AG09309 (cell line): Measurements from ENCODE around the gene MARK4.
"Not testable (repeated sequence)": the region's sequence is repeated elsewhere in the genome, so short reads cannot be mapped to it uniquely, and the experiment has no call there.

ENCODE experiments used
- DNase-seq: peaks from one replicate; pipeline ENCODE4 v3.0.0-alpha.2; 2010; ENCODE audit warnings: low read depth
- H3K4me3 ChIP-seq: 2 replicates; pipeline ENCODE4 v1.5.1; 2011; ENCODE audit warnings: mild to moderate bottlenecking, low read depth, low read length, moderate library complexity; ENCODE audit not compliant: control insufficient read depth
- TF ChIP-seq, protein P1 (sequence below): IDR thresholded peaks from 2 replicates; pipeline ENCODE4 v1.5.1; 2011; ENCODE audit warnings: mild to moderate bottlenecking, low read depth, low read length, inconsistent platforms; ENCODE audit not compliant: insufficient read depth, control insufficient read depth; ENCODE audit errors: missing control alignments

The MARK4 gene

DNA sequence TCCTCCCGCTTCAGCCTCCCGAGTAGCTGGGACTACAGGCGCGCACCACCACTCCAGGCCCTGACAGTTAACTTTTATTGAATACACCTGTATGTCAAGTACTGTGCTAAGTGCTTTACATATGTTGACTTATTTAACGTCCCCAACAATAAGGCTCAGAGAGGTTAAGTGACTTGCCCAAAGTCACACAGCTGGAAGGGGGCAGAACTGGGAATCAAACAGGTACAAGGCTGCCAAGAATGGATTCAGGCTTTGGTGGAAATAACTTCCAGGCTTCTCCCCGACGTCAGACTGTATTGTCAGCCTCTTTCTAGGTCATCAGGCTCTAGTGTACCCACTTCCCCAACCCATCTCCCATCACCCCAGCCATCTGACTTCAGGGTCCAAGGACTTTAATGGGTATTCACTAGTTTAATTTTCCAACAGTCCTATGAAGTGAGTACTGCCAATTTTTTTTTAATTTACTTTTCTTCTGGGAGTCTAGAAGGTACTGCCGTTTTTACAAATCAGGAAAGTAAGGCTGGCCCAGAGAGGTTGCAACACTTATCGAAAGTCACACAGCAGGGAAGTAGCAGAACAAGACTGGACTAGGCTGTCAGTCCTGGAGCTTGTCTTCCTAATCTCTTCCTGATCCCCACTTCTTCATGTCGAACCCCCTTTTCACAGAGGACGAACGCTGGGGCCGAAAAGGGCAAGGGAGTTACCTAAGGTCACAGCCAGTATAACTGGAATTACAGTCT, 76.5 kb downstream of the MARK4 start:
- no peak for DNase-seq
- TF ChIP-seq, protein P1, sequence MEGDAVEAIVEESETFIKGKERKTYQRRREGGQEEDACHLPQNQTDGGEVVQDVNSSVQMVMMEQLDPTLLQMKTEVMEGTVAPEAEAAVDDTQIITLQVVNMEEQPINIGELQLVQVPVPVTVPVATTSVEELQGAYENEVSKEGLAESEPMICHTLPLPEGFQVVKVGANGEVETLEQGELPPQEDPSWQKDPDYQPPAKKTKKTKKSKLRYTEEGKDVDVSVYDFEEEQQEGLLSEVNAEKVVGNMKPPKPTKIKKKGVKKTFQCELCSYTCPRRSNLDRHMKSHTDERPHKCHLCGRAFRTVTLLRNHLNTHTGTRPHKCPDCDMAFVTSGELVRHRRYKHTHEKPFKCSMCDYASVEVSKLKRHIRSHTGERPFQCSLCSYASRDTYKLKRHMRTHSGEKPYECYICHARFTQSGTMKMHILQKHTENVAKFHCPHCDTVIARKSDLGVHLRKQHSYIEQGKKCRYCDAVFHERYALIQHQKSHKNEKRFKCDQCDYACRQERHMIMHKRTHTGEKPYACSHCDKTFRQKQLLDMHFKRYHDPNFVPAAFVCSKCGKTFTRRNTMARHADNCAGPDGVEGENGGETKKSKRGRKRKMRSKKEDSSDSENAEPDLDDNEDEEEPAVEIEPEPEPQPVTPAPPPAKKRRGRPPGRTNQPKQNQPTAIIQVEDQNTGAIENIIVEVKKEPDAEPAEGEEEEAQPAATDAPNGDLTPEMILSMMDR = no peak
- H3K4me3 ChIP-seq = no peak overlapping the region

DNA sequence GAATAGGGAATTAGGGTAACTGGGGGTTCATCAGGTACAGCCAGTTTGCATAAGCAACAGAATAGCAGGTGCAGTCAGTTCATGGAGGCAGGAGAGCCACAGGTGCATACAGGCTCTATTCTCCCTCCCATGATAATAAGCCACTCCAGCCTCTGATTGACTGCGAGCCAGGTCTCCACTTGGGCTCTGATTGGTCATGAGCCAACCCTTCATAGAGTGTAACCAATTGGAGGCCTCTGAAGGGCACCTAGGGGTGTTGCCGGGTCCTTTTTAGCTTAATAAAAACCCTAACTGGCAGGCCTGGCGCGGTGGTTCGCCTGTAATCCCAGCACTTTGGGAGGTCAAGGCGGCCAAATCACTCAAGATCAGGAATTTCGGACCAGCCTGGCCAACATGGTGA, 80.3 kb downstream of the MARK4 start:
- no peak for DNase-seq

DNA sequence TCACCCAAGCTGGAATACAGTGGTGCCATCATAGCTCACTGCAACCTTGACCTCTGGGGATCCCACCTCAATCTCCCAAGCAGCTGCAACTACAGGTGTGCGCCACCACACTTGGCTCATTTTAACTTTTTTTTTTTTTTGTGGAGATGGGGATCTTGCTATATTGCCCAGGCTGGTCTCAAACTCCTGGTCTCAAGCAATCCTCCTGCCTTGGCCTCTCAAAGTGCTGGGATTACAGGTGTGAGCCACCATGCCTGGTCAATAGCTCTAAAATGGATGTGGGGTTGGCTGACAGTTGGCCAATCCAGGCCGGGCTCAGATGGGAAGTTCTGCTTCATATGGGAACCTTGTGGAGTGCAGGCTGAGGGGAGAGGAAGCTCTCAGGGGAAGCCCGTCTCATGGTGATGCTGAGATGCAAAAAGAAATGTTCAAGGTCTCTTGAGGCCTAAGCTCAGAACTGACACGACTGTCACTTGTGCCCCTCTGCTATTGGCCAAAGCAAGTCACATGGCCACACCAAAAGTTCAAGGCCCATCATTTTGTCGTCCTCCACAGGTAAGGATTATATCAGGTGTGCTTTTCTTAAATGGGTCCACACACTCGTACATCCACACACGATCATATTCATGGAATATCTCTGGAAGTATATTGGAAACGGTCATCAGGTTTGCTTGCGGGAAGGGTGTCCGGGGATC, 82.7 kb downstream of the MARK4 start:
- DNase-seq = no peak
- TF ChIP-seq, protein P1 = no peak
- H3K4me3 ChIP-seq = no peak overlapping the region

More for the DNA sequence above, 80.3 kb downstream of the MARK4 start:
- TF ChIP-seq, protein P1 = no peak
- no peak overlapping the region for H3K4me3 ChIP-seq

DNA sequence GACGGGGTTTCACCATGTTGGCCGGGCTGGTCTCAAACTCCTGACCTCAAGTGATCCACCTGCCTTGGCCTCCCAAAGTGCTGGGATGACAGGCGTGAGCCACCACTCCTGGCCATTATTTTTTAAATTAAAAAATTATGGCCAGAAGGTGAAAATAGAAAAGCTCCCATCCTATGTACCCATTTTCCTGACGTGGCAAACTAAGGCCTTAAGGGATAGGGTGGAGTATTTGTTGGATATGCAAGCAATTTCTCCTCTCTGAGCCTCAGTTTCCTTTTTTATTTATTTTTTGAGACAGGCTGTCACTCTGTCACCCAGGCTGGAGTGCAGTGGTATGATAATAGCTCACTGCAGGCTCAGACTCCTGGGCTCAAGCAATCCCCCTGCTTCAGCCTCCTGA, 83.8 kb downstream of the MARK4 start:
- not testable (repeated sequence) for H3K4me3 ChIP-seq, DNase-seq

DNA sequence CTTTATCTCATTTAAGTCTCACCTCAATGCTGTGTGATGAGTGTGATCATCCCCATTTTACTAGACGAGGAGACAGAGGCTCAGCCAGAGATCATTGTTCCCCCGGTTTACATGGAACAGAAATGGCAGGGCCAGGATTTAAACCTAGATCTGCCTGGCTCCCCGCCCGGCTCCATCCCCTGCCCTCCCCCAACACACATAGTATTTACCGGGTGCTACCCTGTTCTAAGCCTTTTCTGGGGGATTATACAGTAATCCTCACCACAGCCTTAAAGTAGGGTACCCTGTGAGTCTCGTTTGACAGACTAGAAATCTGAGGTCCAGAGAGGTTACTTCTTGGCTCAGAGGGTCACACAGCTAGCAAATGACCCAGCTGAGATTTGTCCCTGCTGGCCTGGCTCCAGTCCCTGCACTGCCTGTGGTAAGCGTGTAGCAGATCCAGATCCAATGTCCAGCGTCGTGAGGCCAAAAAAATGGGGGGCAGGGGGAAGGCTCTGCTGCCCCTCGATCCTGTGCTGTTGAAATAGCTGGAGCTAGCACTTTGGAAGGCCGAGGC, 85.7 kb downstream of the MARK4 start:
- DNase-seq = no peak
- no peak overlapping the region for H3K4me3 ChIP-seq
- TF ChIP-seq, protein P1 = no peak

DNA sequence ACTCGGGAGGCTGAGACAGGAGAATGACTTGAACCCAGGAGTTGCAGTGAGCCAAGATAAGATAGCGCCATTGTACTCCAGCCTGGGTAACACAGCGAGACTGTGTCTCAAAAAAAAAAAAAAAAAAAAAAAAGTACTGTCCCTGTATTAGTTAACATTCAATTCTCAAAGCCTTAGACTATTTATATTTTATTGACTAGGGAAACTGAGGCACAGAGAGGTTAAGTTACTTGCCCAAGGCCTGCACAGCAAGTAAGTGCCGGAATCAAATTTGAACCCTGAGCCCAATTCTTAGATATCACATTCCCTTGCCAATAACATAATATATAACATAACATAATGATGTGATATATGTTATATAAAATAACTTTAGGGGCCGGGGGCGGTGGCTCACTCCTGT, 88.6 kb downstream of the MARK4 start:
- TF ChIP-seq, protein P1 = no peak
- no peak overlapping the region for H3K4me3 ChIP-seq
- DNase-seq = no peak
